ENCODE measurements around the gene FALEC.

The FALEC gene

DNA sequence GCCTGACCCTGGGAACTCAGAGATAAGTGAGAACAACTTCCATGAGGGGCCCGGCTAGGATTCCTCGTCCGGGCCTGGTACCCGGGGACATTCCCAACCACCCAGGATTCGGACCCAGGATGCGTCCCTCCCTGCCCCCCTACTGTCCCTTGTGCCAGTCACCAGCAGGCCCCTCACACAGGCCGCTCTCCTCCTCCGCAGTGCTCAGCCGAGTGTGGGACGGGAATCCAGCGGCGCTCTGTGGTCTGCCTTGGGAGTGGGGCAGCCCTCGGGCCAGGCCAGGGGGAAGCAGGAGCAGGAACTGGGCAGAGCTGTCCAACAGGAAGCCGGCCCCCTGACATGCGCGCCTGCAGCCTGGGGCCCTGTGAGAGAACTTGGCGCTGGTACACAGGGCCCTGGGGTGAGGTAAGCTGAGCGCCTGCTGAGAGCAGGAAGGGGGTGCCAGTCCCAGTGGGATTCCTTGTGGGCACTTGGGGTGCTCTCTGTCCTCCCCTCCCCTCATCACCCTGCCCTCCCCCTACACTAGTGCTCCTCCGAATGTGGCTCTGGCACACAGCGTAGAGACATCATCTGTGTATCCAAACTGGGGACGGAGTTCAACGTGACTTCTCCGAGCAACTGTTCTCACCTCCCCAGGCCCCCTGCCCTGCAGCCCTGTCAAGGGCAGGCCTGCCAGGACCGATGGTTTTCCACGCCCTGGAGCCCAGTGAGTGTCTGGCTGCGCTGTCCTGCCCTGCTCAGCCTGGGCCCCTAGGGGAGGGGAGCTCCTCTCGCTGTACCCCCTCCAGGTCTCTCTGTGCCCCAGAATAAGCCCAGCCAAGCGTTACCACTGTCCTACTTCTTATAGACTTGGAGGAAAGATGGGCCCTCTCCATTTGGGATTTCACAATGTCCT, 43.5 kb downstream of the FALEC start:
- no peak overlapping the region for H2BK5ac ChIP-seq (ENCODE audit: low read depth, low read length, poor library complexity, severe bottlenecking)
- no peak overlapping the region for H4K8ac ChIP-seq (ENCODE audit: low read length)
- 90% methylated on average over 26 of the region's 28 CpGs for WGBS
- H3K9ac ChIP-seq (ENCODE audit: low read length), result peak overlapping the region; percentile 61
- peaks cover 53% of the 10 kb centered on the region for H3K4me1 ChIP-seq (ENCODE audit: control insufficient read depth, insufficient read depth, low read depth, low read length)
- no peak overlapping the region for H2AFZ ChIP-seq (ENCODE audit: low read depth, low read length)
- H4K91ac ChIP-seq (ENCODE audit: low read length), result no peak overlapping the region
- H3K4me3 ChIP-seq (ENCODE audit: insufficient read depth in 1 of 2, low read depth in 1 of 2, low read length in 2 of 2), result no peak overlapping the region
- H2BK15ac ChIP-seq (ENCODE audit: low read depth, poor library complexity, severe bottlenecking), result peak overlapping the region; percentile 4
- no peak overlapping the region for H3K4me2 ChIP-seq (ENCODE audit: low read length, poor library complexity, severe bottlenecking)
- peaks cover 42 to 53% of the 10 kb centered on the region in 2 experiments for H3K36me3 ChIP-seq (ENCODE audit: control insufficient read depth in 1 of 2, insufficient read depth in 2 of 2, low read depth in 1 of 2, low read length in 2 of 2)
- H3K4ac ChIP-seq (ENCODE audit: low read depth in 1 of 2, low read length in 2 of 2), result peak overlapping the region; percentile 19 to 41
- no peak overlapping the region for H2AK5ac ChIP-seq (ENCODE audit: low read length, severe bottlenecking)
- DNase-seq, result peak; percentile 26
- H3K9me3 ChIP-seq (ENCODE audit: control insufficient read depth, low read length), result no peaks in the 10 kb centered on the region
- H3K14ac ChIP-seq (ENCODE audit: low read length in 2 of 2), result peak overlapping the region in 1 of 2 experiments; percentile 44
- H3K27ac ChIP-seq (ENCODE audit: low read length, poor library complexity, severe bottlenecking), result no peak overlapping the region
- no peaks in the 10 kb centered on the region for H3K27me3 ChIP-seq (ENCODE audit: control insufficient read depth in 1 of 2, insufficient read depth in 1 of 2, low read length in 2 of 2)
- no peak overlapping the region for H3K23ac ChIP-seq (ENCODE audit: low read length in 2 of 2)
- H3K18ac ChIP-seq (ENCODE audit: low read depth in 1 of 2, low read length in 2 of 2), result peak overlapping the region; percentile 9 to 53
- peak overlapping the region in 1 of 2 experiments; percentile 49 for H2BK12ac ChIP-seq (ENCODE audit: low read length in 2 of 2)
- no peak overlapping the region for H2BK120ac ChIP-seq (ENCODE audit: low read depth, low read length)
- peaks cover 36% of the 10 kb centered on the region for H3K79me1 ChIP-seq (replicated peaks; ENCODE audit: low read length, poor library complexity, severe bottlenecking)

DNA sequence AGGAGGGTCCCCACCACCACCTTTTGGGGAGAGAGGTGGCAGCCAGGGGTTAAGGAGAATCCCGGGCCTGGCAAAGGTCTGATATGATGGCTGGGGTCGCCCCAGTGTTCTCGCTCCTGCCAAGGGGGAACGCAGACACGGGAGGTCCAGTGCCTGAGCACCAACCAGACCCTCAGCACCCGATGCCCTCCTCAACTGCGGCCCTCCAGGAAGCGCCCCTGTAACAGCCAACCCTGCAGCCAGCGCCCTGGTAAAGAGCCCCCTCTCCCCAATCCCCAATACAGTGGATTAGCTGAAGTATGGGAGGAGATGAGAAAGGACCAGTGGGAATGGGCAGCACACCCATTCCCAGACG, 44.1 kb downstream of the FALEC start:
- Histone ChIP-seq H2AFZ (ENCODE audit: low read depth, low read length) (no peak overlapping the region), H3K4me3 (ENCODE audit: insufficient read depth in 1 of 2, low read depth in 1 of 2, low read length in 2 of 2) (no peak overlapping the region), H2BK12ac (ENCODE audit: low read length in 2 of 2) (peak overlapping the region in 1 of 2 experiments; percentile 55), H3K9me3 (ENCODE audit: control insufficient read depth, low read length) (no peaks in the 10 kb centered on the region), H3K18ac (ENCODE audit: low read depth in 1 of 2, low read length in 2 of 2) (peak overlapping the region; percentile 23 to 34), H3K9ac (ENCODE audit: low read length) (peak overlapping the region; percentile 61), H3K14ac (ENCODE audit: low read length in 2 of 2) (no peak overlapping the region), H3K36me3 (ENCODE audit: control insufficient read depth in 1 of 2, insufficient read depth in 2 of 2, low read depth in 1 of 2, low read length in 2 of 2) (peaks cover 36 to 46% of the 10 kb centered on the region in 2 experiments), H3K79me1 (replicated peaks; ENCODE audit: low read length, poor library complexity, severe bottlenecking) (peaks cover 36% of the 10 kb centered on the region), H3K4me1 (ENCODE audit: control insufficient read depth, insufficient read depth, low read depth, low read length) (peaks cover 58% of the 10 kb centered on the region), H2BK120ac (ENCODE audit: low read depth, low read length) (no peak overlapping the region), H2BK15ac (ENCODE audit: low read depth, poor library complexity, severe bottlenecking) (no peak overlapping the region), H2BK5ac (ENCODE audit: low read depth, low read length, poor library complexity, severe bottlenecking) (no peak overlapping the region), H3K27ac (ENCODE audit: low read length, poor library complexity, severe bottlenecking) (no peak overlapping the region), H2AK5ac (ENCODE audit: low read length, severe bottlenecking) (peak overlapping the region; percentile 30), H3K27me3 (ENCODE audit: control insufficient read depth in 1 of 2, insufficient read depth in 1 of 2, low read length in 2 of 2) (no peaks in the 10 kb centered on the region), H4K8ac (ENCODE audit: low read length) (no peak overlapping the region), H3K4ac (ENCODE audit: low read depth in 1 of 2, low read length in 2 of 2) (peak overlapping the region in 1 of 2 experiments; percentile 41), H4K91ac (ENCODE audit: low read length) (no peak overlapping the region), H3K4me2 (ENCODE audit: low read length, poor library complexity, severe bottlenecking) (no peak overlapping the region), H3K23ac (ENCODE audit: low read length in 2 of 2) (no peak overlapping the region)
- WGBS, result 84% methylated on average over 8 of the region's 10 CpGs
- DNase-seq, result no peak

DNA sequence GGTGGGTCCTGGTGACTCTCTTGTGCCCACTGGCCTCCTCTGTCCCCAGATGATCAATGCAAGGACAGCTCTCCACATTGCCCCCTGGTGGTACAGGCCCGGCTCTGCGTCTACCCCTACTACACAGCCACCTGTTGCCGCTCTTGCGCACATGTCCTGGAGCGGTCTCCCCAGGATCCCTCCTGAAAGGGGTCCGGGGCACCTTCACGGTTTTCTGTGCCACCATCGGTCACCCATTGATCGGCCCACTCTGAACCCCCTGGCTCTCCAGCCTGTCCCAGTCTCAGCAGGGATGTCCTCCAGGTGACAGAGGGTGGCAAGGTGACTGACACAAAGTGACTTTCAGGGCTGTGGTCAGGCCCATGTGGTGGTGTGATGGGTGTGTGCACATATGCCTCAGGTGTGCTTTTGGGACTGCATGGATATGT, 44.5 kb downstream of the FALEC start:
- Histone ChIP-seq H3K27me3 (ENCODE audit: control insufficient read depth in 1 of 2, insufficient read depth in 1 of 2, low read length in 2 of 2) (no peaks in the 10 kb centered on the region), H2AFZ (ENCODE audit: low read depth, low read length) (no peak overlapping the region), H2BK15ac (ENCODE audit: low read depth, poor library complexity, severe bottlenecking) (no peak overlapping the region), H3K23ac (ENCODE audit: low read length in 2 of 2) (no peak overlapping the region), H3K79me1 (replicated peaks; ENCODE audit: low read length, poor library complexity, severe bottlenecking) (peaks cover 36% of the 10 kb centered on the region), H4K8ac (ENCODE audit: low read length) (no peak overlapping the region), H3K9ac (ENCODE audit: low read length) (peak overlapping the region; percentile 98), H3K14ac (ENCODE audit: low read length in 2 of 2) (no peak overlapping the region), H2BK120ac (ENCODE audit: low read depth, low read length) (no peak overlapping the region), H3K18ac (ENCODE audit: low read depth in 1 of 2, low read length in 2 of 2) (peak overlapping the region in 1 of 2 experiments; percentile 40), H3K36me3 (ENCODE audit: control insufficient read depth in 1 of 2, insufficient read depth in 2 of 2, low read depth in 1 of 2, low read length in 2 of 2) (peaks cover 34 to 45% of the 10 kb centered on the region in 2 experiments), H3K4me1 (ENCODE audit: control insufficient read depth, insufficient read depth, low read depth, low read length) (peaks cover 59% of the 10 kb centered on the region), H3K4me3 (ENCODE audit: insufficient read depth in 1 of 2, low read depth in 1 of 2, low read length in 2 of 2) (peak overlapping the region in 1 of 2 experiments; percentile 56), H4K91ac (ENCODE audit: low read length) (no peak overlapping the region), H2AK5ac (ENCODE audit: low read length, severe bottlenecking) (peak overlapping the region; percentile 30), H2BK12ac (ENCODE audit: low read length in 2 of 2) (peak overlapping the region in 1 of 2 experiments; percentile 55), H3K4ac (ENCODE audit: low read depth in 1 of 2, low read length in 2 of 2) (no peak overlapping the region), H3K4me2 (ENCODE audit: low read length, poor library complexity, severe bottlenecking) (no peak overlapping the region), H3K27ac (ENCODE audit: low read length, poor library complexity, severe bottlenecking) (no peak overlapping the region), H2BK5ac (ENCODE audit: low read depth, low read length, poor library complexity, severe bottlenecking) (no peak overlapping the region), H3K9me3 (ENCODE audit: control insufficient read depth, low read length) (no peaks in the 10 kb centered on the region)
- WGBS, result 53% methylated on average over 9 of the region's 9 CpGs
- peak; percentile 76 for DNase-seq

DNA sequence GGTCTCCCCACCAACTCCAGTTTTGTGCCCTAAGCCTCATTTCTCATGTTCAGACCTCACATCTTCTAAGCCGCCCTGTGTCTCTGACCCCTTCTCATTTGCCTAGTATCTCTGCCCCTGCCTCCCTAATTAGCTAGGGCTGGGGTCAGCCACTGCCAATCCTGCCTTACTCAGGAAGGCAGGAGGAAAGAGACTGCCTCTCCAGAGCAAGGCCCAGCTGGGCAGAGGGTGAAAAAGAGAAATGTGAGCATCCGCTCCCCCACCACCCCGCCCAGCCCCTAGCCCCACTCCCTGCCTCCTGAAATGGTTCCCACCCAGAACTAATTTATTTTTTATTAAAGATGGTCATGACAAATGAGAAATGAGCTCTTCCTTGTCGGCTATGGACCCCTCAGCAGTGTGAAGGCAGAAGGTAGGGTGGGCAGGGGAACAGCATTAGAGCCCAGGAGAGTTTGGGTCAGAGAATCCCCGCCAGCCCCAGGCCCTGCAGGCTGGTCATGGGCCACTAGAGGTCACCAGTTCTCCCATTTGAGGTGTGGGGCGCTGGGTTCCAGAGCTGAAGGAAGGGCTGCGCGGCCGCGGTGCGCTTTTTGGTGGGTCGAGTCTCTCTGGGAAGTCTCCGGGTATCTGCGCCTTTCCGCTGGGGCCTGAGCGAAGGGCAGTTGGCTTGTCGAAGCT, 45.2 kb downstream of the FALEC start:
- Histone ChIP-seq H3K27ac (ENCODE audit: low read length, poor library complexity, severe bottlenecking) (peak overlapping the region; percentile 100), H4K91ac (ENCODE audit: low read length) (no peak overlapping the region), H3K4me3 (ENCODE audit: insufficient read depth in 1 of 2, low read depth in 1 of 2, low read length in 2 of 2) (peak overlapping the region; percentile 42 to 77), H3K4me1 (ENCODE audit: control insufficient read depth, insufficient read depth, low read depth, low read length) (peaks cover 60% of the 10 kb centered on the region), H3K14ac (ENCODE audit: low read length in 2 of 2) (peak overlapping the region in 1 of 2 experiments; percentile 3), H2BK5ac (ENCODE audit: low read depth, low read length, poor library complexity, severe bottlenecking) (peak overlapping the region; percentile 20), H2BK15ac (ENCODE audit: low read depth, poor library complexity, severe bottlenecking) (peak overlapping the region; percentile 73), H3K18ac (ENCODE audit: low read depth in 1 of 2, low read length in 2 of 2) (peak overlapping the region; percentile 46 to 82), H2BK12ac (ENCODE audit: low read length in 2 of 2) (peak overlapping the region in 1 of 2 experiments; percentile 81), H3K36me3 (ENCODE audit: control insufficient read depth in 1 of 2, insufficient read depth in 2 of 2, low read depth in 1 of 2, low read length in 2 of 2) (peaks cover 28 to 38% of the 10 kb centered on the region in 2 experiments), H3K9ac (ENCODE audit: low read length) (peak overlapping the region; percentile 98), H2AFZ (ENCODE audit: low read depth, low read length) (no peak overlapping the region), H2AK5ac (ENCODE audit: low read length, severe bottlenecking) (no peak overlapping the region), H3K27me3 (ENCODE audit: control insufficient read depth in 1 of 2, insufficient read depth in 1 of 2, low read length in 2 of 2) (no peaks in the 10 kb centered on the region), H3K9me3 (ENCODE audit: control insufficient read depth, low read length) (no peaks in the 10 kb centered on the region), H3K23ac (ENCODE audit: low read length in 2 of 2) (no peak overlapping the region), H3K4ac (ENCODE audit: low read depth in 1 of 2, low read length in 2 of 2) (peak overlapping the region in 1 of 2 experiments; percentile 60), H3K79me1 (replicated peaks; ENCODE audit: low read length, poor library complexity, severe bottlenecking) (peaks cover 33% of the 10 kb centered on the region), H4K8ac (ENCODE audit: low read length) (no peak overlapping the region), H3K4me2 (ENCODE audit: low read length, poor library complexity, severe bottlenecking) (peak overlapping the region; percentile 39), H2BK120ac (ENCODE audit: low read depth, low read length) (peak overlapping the region; percentile 50)
- DNase-seq, result no peak
- WGBS, result 9% methylated on average over 11 of the region's 17 CpGs
